Mucosa of descending colon (tissue), 3 donors: ENCODE data around the gene MAP1B. TPM values are rescaled to one million over a fixed set of nuclear protein-coding genes. Genes with fewer than 3 reads are reported as not detected.
"Not testable (repeated sequence)": the region's sequence is repeated elsewhere in the genome, so short reads cannot be mapped to it uniquely, and the experiment has no call there.

Source experiments
- ATAC-seq: fragments of 200-7000 bp; cut with Tn5 transposase; one replicate; pipeline ENCODE4 v1.9.1; 2020; ENCODE audit warnings: mild to moderate bottlenecking, moderate library complexity
- DNase-seq, 3 donors: peaks; one replicate each; pipeline ENCODE4 v3.0.0-alpha.2; 2020
- H3K36me3 ChIP-seq: fragments of 200-600 bp; one replicate; pipeline ENCODE4 v1.8.0; 2021; ENCODE audit warnings: low read depth, mild to moderate bottlenecking
- H3K4me1 ChIP-seq: fragments of 200-600 bp; one replicate; pipeline ENCODE4 v1.8.0; 2021; ENCODE audit warnings: low read depth, mild to moderate bottlenecking
- H3K4me3 ChIP-seq: fragments of 200-600 bp; one replicate; pipeline ENCODE4 v1.8.0; 2021; ENCODE audit warnings: mild to moderate bottlenecking
- H3K9me3 ChIP-seq: fragments of 200-600 bp; one replicate; pipeline ENCODE4 v1.8.0; 2021; ENCODE audit warnings: mild to moderate bottlenecking
- CTCF ChIP-seq: fragments of 200-600 bp; IDR thresholded peaks from one replicate; pipeline ENCODE4 v1.8.0; 2022; ENCODE audit warnings: antibody characterized with exemption, mild to moderate bottlenecking
- intact Hi-C, 2 donors: fragments of 100-400 bp; cut with DNase I in 1 of 2; cut with micrococcal nuclease in 1 of 2; formaldehyde crosslinking; loops; one replicate each; pipeline versions ENCODE4 v1.11.0 to v1.11.1; 2022; cut with DNase I, micrococcal nuclease
- total RNA-seq, 3 donors: library from RNA; stranded (reverse); fragmentation: NEBNext Ultra II Directional in 2 of 3; extraction: Animal tissue kit (Norgen Biotek cat#: 25700) in 2 of 3; gene quantifications; one replicate each; pipeline versions ENCODE4 v1.2.1 to v1.2.4, GENCODE V29; 2021 to 2023
- donor health status: DM: no; HTN: no; CAD: no; lungs with moderate emphysema.
- donor health status: DM: no; HTN: no; CAD: no.
- donor health status: DM: no; HTN: yes; CAD: no.

Gene MAP1B
- total RNA-seq, 3 donors from 2014 or later, result 6.5 to 72.3 (median 20.9) TPM

GRCh38 chr5:72166070-72166979 lies 59.0 kb downstream of the MAP1B start:
- H3K36me3 ChIP-seq, result no peaks in the 10 kb centered on the region
- intact Hi-C loops, result no loop called here
- no peaks in the 10 kb centered on the region for H3K4me1 ChIP-seq
- no peak overlapping the region for H3K4me3 ChIP-seq
- TF ChIP-seq CTCF, result no peak
- no peaks in the 10 kb centered on the region for H3K9me3 ChIP-seq
- ATAC-seq (no peak), DNase-seq (no peak)

DNA sequence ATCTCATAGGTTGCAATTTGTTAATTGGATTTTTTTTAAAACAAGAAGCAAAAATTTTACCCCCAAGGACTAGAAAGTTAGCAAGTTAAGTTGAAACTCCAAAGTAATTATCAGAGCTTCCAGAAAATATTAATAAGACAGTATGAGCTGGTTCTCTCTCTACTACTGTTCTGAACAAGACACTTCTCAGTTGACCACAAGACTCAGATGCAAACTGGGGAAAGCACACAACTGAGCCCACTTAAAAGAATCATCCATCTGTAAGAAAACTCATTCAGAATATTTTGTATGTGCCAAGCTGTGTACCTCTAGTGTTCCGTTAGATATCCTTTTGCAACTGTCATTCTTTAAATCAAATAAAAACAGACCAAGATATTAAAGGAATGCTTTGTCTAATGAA lies 60.0 kb downstream of the MAP1B start:
- Histone ChIP-seq H3K4me3 (no peak overlapping the region), H3K4me1 (no peaks in the 10 kb centered on the region), H3K36me3 (no peaks in the 10 kb centered on the region), H3K9me3 (no peaks in the 10 kb centered on the region)
- TF ChIP-seq CTCF, result no peak
- intact Hi-C loops, result no loop called here
- DNase-seq (no peak), ATAC-seq (no peak)

DNA sequence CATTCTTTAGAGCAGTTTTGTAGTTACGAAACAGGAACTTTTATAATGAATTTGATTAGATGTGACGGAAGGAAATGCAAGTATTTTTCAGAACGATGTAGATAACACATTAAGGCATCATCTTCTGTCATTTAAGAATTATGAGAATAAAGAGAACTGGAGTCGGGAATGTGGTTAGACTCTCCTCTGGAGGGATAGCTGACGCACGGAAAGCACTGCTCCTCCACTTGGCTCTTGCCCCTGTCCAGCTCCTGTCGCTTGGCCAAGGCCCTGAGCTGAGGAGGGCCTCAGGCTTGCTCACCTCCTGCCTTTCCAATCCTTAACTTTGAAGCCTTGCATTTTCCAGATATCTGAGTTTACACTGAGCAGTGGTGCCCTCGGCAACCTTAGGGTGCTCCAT lies 60.5 kb downstream of the MAP1B start:
- DNase-seq, result no peak
- no peak for ATAC-seq
- TF ChIP-seq CTCF, result no peak
- Histone ChIP-seq H3K9me3 (no peaks in the 10 kb centered on the region), H3K36me3 (no peaks in the 10 kb centered on the region), H3K4me1 (no peaks in the 10 kb centered on the region), H3K4me3 (no peak overlapping the region)
- intact Hi-C loops, result no loop called here

DNA sequence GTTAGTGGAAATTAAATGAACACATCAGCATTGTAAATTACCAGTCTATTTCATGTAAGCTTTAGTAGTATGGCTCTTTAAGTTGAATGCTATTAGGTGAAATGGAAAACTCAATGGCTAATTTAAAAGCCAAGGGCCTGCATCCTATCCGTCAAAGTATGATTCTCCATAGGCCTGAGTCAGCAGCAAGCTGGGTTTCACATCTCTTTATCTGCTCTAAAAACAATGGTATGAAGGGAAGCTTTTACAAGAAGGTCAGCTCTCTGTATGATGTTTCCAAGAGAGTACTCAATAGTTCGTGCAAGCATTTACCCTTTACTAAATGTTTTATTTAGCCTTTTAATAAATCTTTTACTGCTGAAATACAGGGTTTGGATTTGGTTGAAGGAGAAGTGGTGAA lies 62.8 kb downstream of the MAP1B start:
- ATAC-seq, result no peak
- no peaks in the 10 kb centered on the region for H3K9me3 ChIP-seq
- DNase-seq, result no peak
- no peaks in the 10 kb centered on the region for H3K4me1 ChIP-seq
- no peak for TF ChIP-seq CTCF
- intact Hi-C loops, result no loop called here
- H3K36me3 ChIP-seq, result no peaks in the 10 kb centered on the region
- no peak overlapping the region for H3K4me3 ChIP-seq

DNA sequence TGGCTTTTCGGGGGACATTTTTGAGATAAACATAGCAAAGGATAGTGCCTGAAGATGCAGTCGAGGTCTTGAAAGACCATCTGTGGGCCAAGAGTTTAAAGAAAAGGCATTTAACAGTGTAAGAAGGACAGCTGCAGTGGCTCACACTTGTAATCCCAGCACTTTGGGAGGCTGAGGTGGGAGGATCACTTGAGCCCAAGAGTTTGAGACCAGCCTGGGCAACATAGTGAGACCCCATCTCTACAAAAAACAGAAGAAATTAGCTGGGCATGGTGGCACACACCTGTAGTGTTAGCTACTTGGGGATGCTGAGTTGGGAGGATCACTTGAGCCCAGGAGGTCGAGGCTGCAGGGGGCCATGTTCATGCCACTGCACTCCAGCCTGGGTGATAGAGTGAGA lies 63.9 kb downstream of the MAP1B start:
- ATAC-seq, result not testable (repeated sequence)

GRCh38 chr5:72171667-72172066 lies 64.4 kb downstream of the MAP1B start:
- no peak for ATAC-seq

More for the DNA sequence above, 63.9 kb downstream of the MAP1B start:
- intact Hi-C loops, H3K4me3 ChIP-seq, H3K9me3 ChIP-seq, H3K36me3 ChIP-seq, DNase-seq, H3K4me1 ChIP-seq: not testable (repeated sequence)

More at GRCh38 chr5:72171667-72172066, 64.4 kb downstream of the MAP1B start:
- Histone ChIP-seq H3K4me3 (no peak overlapping the region), H3K36me3 (no peaks in the 10 kb centered on the region), H3K4me1 (no peaks in the 10 kb centered on the region), H3K9me3 (no peaks in the 10 kb centered on the region)
- intact Hi-C loops, result no loop called here
- no peak for TF ChIP-seq CTCF
- DNase-seq, result no peak
